ENCODE measurements around the gene DRD2. TPM values are rescaled to one million over a fixed set of nuclear protein-coding genes. Genes with fewer than 3 reads are reported as not detected.

The DRD2 gene
- total and polyA plus RNA-seq, 2 donors (not counting 3 experiments of a cell fraction or from before 2014, with no cell fraction given) = not detected

GRCh38 chr11:113417428-113417827, 57.8 kb downstream of the DRD2 start:
- Histone ChIP-seq H3K4me3 (replicated peaks in 1 of 3; ENCODE audit: insufficient read depth in 1 of 3, low read depth in 1 of 3, low read length in 3 of 3) (no peak overlapping the region), H3K9ac (replicated peaks; ENCODE audit: extremely low read depth, insufficient read depth, low read length) (no peak overlapping the region), H4K20me1 (replicated peaks; ENCODE audit: control insufficient read depth, extremely low read depth, insufficient read depth, low read length) (no peaks in the 10 kb centered on the region), H3K4me2 (ENCODE audit: insufficient read depth, low read length) (no peak overlapping the region), H3K27ac (ENCODE audit: insufficient read depth, low read depth, low read length) (no peak overlapping the region), H3K79me2 (ENCODE audit: control insufficient read depth, insufficient read depth, low read length) (no peaks in the 10 kb centered on the region), H3K9me3 (replicated peaks; ENCODE audit: control insufficient read depth, insufficient read depth, low read length) (no peaks in the 10 kb centered on the region), H3K27me3 (ENCODE audit: control insufficient read depth in 2 of 2, insufficient read depth in 2 of 2, low read length in 2 of 2) (no peaks in the 10 kb centered on the region), H2AFZ (ENCODE audit: low read depth, low read length) (no peak overlapping the region), H3K36me3 (ENCODE audit: control insufficient read depth in 2 of 2, extremely low read depth in 1 of 2, insufficient read depth in 2 of 2, low read length in 2 of 2) (no peaks in the 10 kb centered on the region), H3K9me1 (replicated peaks; ENCODE audit: control insufficient read depth, extremely low read depth, insufficient read depth, low read length) (no peaks in the 10 kb centered on the region), H3K4me1 (ENCODE audit: control insufficient read depth, extremely low read depth, insufficient read depth, low read length) (no peaks in the 10 kb centered on the region)
- FAIRE-seq (no peak), DNase-seq (ENCODE audit: low read depth, low spot score) (no peak)
- CTCF ChIA-PET = no interaction called here
- POLR2A ChIA-PET = no interaction called here
- no TSS peak for BruUV-seq (replicated peaks)
- dilution Hi-C loops (cut with MboI; ENCODE audit: extremely low pct_ligation_motif_present, low sequenced_read_pairs) (no loop called here), intact Hi-C loops (cut with micrococcal nuclease) (no loop called here)
- no peak for TF ChIP-seq MYC (IDR thresholded peaks at IDR 0.05; ENCODE audit: low read depth, low read length)
- TF ChIP-seq JUN (IDR thresholded peaks at IDR 0.05; ENCODE audit: borderline replicate concordance, insufficient read depth, insufficient read length, low read depth) = no peak
- no peak for TF ChIP-seq FOS (IDR thresholded peaks at IDR 0.05; ENCODE audit: borderline replicate concordance, insufficient read depth, low read length)
- no peak for TF ChIP-seq POLR2A (IDR thresholded peaks at IDR 0.05; ENCODE audit: low read depth, low read length)
- no peak for TF ChIP-seq POLR2AphosphoS5 (IDR thresholded peaks at IDR 0.05; ENCODE audit: insufficient read depth, low read depth, low read length)
- no peak for TF ChIP-seq CTCF (IDR thresholded peaks at IDR 0.05; ENCODE audit: extremely low read depth in 1 of 2, insufficient read depth in 1 of 2, low read depth in 1 of 2, low read length in 2 of 2)
- no peak for TF ChIP-seq MAX (IDR thresholded peaks at IDR 0.05; ENCODE audit: insufficient read depth, insufficient read length)
- TF ChIP-seq GATA2 (IDR thresholded peaks at IDR 0.05; ENCODE audit: insufficient read depth, insufficient read length, low read depth, low read length) = no peak
- TF ChIP-seq EZH2 (IDR thresholded peaks at IDR 0.05; ENCODE audit: borderline replicate concordance, low read depth, low read length, severe bottlenecking) = no peak

Measured in endothelial cell of umbilical vein (primary cell).